ENCODE measurements around the gene REPIN1. TPM values are rescaled to one million over a fixed set of nuclear protein-coding genes. Genes with fewer than 3 reads are reported as not detected.

Gene REPIN1
- 73.8 TPM for polyA plus RNA-seq (ENCODE audit: insufficient read length)

- DNase-seq (ENCODE audit: low read depth) = no peak
These were observed at the start of gene REPIN1 for GRCh38 chr7:150368096-150368883. REPIN1 (plus strand) TSS chr7:150368822; CDS start chr7:150369712, 890 bp downstream.

- no peak for DNase-seq (ENCODE audit: low read depth)
These were observed 46.9 kb upstream of the REPIN1 start for GRCh38 chr7:150321788-150322113.

- DNase-seq (ENCODE audit: low read depth) = no peak
These were observed 46.3 kb upstream of the REPIN1 start for GRCh38 chr7:150322114-150322832.

- DNase-seq (ENCODE audit: low read depth) = no peak
These were observed 45.6 kb upstream of the REPIN1 start, which contains the start of the genes ACTR3C and LRRC61 for GRCh38 chr7:150322833-150323681. ACTR3C (minus strand) TSS chr7:150323545; CDS start chr7:150295296, 28,249 bp downstream. LRRC61 (plus strand) TSS chr7:150323355; CDS start chr7:150336862, 13,507 bp downstream.

- no peak for DNase-seq (ENCODE audit: low read depth)
These were observed 44.8 kb upstream of the REPIN1 start for GRCh38 chr7:150323682-150324372.

- DNase-seq (ENCODE audit: low read depth) = no peak
These were observed 44.2 kb upstream of the REPIN1 start for GRCh38 chr7:150324373-150324961.

- no peak for DNase-seq (ENCODE audit: low read depth)
These were observed 43.5 kb upstream of the REPIN1 start for GRCh38 chr7:150325110-150325611.

GRCh38 chr7:150325901-150326300 lies 42.7 kb upstream of the REPIN1 start:
- no peak for DNase-seq (ENCODE audit: low read depth)

- no peak for DNase-seq (ENCODE audit: low read depth)
These were observed 41.9 kb upstream of the REPIN1 start for GRCh38 chr7:150326657-150327268.

GRCh38 chr7:150327308-150327707 lies 41.3 kb upstream of the REPIN1 start:
- no peak for DNase-seq (ENCODE audit: low read depth)

GRCh38 chr7:150329331-150330120 lies 39.1 kb upstream of the REPIN1 start:
- DNase-seq (ENCODE audit: low read depth) = no peak

GRCh38 chr7:150330211-150330885 lies 38.3 kb upstream of the REPIN1 start:
- no peak for DNase-seq (ENCODE audit: low read depth)

- no peak for DNase-seq (ENCODE audit: low read depth)
These were observed 35.6 kb upstream of the REPIN1 start for GRCh38 chr7:150332852-150333635.

- DNase-seq (ENCODE audit: low read depth) = no peak
These were observed 35.0 kb upstream of the REPIN1 start for GRCh38 chr7:150333659-150334058.

- no peak for DNase-seq (ENCODE audit: low read depth)
These were observed 34.5 kb upstream of the REPIN1 start for GRCh38 chr7:150334108-150334507.

GRCh38 chr7:150335108-150335773 lies 33.4 kb upstream of the REPIN1 start:
- no peak for DNase-seq (ENCODE audit: low read depth)

- no peak for DNase-seq (ENCODE audit: low read depth)
These were observed 32.9 kb upstream of the REPIN1 start for GRCh38 chr7:150335774-150336112.

- no peak for DNase-seq (ENCODE audit: low read depth)
These were observed 31.9 kb upstream of the REPIN1 start for GRCh38 chr7:150336746-150337145.

All from forelimb muscle (tissue), 1 donor.